ENCODE measurements around the gene ITGA3.

Gene ITGA3

GRCh38 chr17:50055426-50056216 lies at the start of gene ITGA3:
TSS of gene ITGA3 (plus strand) at chr17:50056110. CDS start at chr17:50056440, 330 bp downstream.
- DNase-seq (ENCODE audit: low spot score) = peak; percentile 13

DNA sequence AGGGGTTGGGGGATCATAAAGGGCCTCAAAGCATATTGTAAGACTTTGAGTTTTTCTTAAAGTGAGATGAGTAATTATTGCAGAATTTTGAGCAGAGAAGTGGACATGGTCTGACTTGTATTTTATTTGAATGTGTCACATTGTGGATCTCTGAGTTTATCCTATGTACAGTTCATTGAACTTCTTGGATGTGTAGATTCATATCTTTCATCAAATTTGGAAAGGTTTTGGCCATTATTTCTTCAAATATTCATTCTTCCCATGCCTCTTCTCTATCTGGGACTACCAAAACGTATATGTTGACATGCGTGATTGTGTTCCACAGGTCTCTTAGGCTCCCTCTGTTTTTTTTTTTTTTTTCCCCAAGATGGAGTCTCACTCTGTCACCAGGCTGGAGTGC lies 46.6 kb upstream of the ITGA3 start:
- DNase-seq (ENCODE audit: low spot score) = no peak

GRCh38 chr17:50013079-50013478 lies 42.8 kb upstream of the ITGA3 start:
- DNase-seq (ENCODE audit: low spot score) = no peak

DNA sequence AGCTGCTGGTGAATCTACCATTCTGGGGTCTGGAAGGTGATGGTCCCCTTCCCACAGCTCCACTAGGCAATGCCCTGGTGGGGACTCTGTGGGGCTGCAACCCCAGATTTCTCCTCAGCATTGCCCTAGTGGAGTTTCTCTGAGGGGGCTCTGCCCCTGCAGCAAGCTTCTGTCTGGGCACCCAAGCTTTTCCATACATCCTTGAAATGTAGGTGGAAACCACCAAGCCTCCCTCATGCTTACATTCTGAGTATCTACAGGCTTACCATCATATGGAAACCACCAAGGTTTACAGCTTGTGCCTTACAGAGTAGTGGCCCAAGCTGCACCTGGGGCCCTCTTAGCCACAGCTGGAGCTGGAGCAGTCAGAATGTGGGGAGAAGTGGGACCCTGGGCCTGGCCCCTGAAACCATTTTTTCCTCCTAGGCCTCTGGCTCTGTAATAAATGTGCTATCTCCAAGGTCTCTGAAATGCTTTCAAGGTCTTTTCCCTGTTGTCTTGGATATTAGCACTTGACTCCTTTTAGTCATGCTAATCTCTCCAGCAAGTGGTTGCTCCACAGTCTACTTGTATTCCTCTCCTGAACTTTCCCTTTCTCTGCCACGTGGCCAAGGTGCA lies 41.3 kb upstream of the ITGA3 start:
- DNase-seq (ENCODE audit: low spot score) = no peak

DNA sequence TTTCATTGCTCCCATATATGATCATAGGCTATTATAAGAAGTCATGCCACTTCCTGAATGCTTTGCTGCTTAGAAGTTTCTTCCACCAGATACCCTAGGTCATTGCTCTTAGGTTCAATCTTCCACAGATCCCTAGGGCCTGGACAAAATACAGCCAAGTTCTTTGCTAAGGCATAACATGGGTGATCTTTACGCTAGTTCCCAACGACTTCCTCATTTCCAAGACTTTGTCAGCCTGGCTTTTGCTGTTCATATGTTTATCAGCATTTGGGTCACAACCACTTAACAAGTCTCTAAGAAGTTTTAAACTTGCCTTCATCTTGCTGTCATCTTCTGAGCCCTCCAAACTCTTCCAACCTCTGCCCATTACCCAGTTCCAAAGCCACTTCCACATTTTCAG lies 40.8 kb upstream of the ITGA3 start:
- DNase-seq (ENCODE audit: low spot score) = no peak

DNA sequence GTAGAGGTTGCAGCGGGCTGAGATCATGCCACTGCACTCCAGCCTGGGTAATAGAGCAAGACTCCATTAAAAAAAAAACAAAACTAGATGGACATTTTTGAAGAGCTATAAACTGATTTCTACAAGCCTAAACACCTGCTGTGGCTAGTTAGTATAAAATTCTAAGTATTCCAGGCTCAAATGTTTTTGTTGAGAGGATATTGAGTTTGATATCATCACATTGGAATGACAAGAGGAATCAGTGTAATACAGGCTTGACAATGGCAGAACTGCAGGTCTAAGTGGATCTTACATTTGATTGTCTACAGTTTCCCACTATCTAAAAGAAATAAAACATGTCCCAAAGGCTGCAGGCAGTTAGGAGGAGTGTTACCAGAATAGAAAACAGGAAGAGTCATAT lies 37.0 kb upstream of the ITGA3 start:
- no peak for DNase-seq (ENCODE audit: low spot score)

- DNase-seq (ENCODE audit: low spot score) = no peak
Measured at GRCh38 chr17:50020841-50021599, 34.9 kb upstream of the ITGA3 start.

DNA sequence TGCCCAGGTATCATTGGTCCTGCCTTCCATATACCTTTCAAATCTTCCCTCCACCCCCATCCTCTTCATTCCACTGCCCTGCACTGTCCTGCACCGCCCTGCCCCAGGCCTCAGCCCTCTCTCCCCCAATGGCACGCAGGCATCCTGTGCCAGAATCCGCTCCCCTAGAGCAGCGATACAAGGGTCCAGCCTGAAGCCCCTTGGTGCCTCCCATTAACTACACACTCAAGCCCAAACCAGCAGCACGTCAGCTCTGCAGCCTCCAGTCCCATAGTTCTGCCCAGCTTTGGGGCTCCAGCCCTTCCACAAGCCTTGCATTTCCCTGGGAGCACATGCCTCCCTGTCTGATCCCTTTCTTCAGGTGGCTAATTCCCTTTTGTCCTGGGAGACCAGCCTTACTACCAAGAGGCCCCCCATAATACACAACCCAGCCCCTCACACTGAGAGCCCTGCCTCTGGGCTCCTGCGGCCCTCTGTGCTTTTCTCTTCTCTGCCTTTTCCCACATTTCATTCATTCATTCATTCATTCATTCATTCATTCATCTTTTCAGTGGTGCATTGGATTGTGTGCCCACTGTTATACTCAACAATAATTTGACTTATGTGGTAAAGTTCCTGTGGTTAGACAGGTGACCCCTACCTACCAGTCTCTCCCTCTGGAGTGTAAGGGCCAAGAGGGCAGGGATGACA lies 34.1 kb upstream of the ITGA3 start:
- DNase-seq (ENCODE audit: low spot score) = no peak

GRCh38 chr17:50022463-50023130 lies 33.3 kb upstream of the ITGA3 start:
- no peak for DNase-seq (ENCODE audit: low spot score)

DNA sequence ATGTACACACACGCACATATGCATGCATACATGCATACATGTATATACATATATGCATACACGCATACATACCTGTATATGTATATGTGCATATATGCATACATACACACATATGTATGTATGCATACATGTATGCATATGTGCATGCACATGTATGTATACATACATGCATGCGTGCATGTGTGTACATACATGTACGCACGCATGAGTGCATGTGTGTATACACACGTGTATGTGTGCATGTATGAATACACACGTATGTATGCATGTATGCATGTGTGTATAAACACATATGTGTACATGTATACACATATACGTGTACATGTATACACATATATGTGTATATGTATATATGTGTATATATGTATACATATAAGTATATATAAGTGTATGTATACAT lies 32.4 kb upstream of the ITGA3 start:
- DNase-seq (ENCODE audit: low spot score) = no peak

DNA sequence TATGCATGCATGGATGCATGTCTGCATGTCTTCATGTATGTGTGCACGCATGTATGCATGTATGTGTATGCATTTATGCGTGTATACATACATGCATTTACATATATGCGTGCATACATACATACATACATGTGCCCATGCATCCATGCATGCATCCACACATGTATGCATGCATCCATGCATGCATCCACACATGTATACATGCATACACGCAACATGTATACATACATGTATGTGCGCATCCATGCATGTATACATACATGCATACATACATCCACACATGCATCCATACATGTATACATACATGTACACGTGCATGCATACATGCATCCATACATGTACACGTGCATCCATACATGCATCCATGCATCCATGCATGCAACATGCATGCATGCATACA lies 31.1 kb upstream of the ITGA3 start:
- DNase-seq (ENCODE audit: low spot score) = no peak

- no peak for DNase-seq (ENCODE audit: low spot score)
Measured at GRCh38 chr17:50026046-50026675, 29.7 kb upstream of the ITGA3 start.

DNA sequence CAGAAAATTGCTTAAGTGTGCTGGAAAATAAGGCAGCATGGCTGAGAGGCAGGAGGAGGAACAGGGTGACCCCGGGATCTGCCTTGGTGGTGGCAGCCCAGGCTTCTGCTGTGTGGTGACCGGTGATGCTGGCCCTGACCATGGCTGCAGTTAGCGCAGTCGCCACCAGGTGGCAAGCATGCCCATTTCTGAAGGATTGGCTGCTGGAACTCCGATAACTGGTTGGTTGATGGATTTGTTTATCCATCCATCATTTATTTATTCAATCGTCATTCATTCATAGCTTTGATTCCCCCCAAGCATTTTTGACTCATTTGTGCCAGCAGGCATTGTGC lies 29.1 kb upstream of the ITGA3 start:
- DNase-seq (ENCODE audit: low spot score) = peak; percentile 54

GRCh38 chr17:50027172-50027880 lies 28.6 kb upstream of the ITGA3 start:
- DNase-seq (ENCODE audit: low spot score) = no peak

GRCh38 chr17:50027881-50028735 lies 27.8 kb upstream of the ITGA3 start:
- no peak for DNase-seq (ENCODE audit: low spot score)

DNA sequence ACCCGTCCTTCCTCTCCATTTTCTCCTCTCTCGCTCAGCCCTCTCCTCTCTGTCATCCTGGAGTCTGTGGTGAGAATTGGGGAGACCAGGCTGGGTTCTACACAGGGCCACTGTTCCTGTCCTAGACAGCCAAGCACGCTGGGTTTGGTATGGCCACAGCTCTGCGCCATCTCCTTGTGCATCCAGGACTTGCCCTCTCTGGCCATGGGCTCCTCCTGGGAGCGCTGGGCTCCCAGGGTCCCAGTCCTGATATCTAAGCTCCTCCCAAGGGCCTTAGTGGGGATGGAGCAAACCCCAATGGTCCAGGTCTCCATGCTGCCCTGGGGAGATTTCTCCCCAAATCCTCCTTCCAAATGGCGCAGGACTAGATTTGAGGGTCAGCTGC lies 27.2 kb upstream of the ITGA3 start:
- DNase-seq (ENCODE audit: low spot score) = no peak

GRCh38 chr17:50029185-50029584 lies 26.7 kb upstream of the ITGA3 start:
- no peak for DNase-seq (ENCODE audit: low spot score)

GRCh38 chr17:50033316-50033715 lies 22.6 kb upstream of the ITGA3 start:
- DNase-seq (ENCODE audit: low spot score) = no peak

GRCh38 chr17:50034498-50035364 lies 21.2 kb upstream of the ITGA3 start:
- DNase-seq (ENCODE audit: low spot score) = no peak
